K562 (cell line): ENCODE data around the gene SRBD1.

Source experiments
- YY1 ChIP-seq, 3 experiments: IDR thresholded peaks; 2 replicates each; pipeline ENCODE4 v1.6.1; 2011; ENCODE audit warnings: low read length in 2 of 3, mild to moderate bottlenecking in 2 of 3, moderate library complexity in 2 of 3, borderline replicate concordance in 1 of 3, control low read depth in 1 of 3, low read depth in 1 of 3; ENCODE audit not compliant: insufficient read depth in 3 of 3, insufficient replicate concordance in 2 of 3, control insufficient read depth in 1 of 3, insufficient read length in 1 of 3; ENCODE audit errors: extremely low read depth in 1 of 3
- ZNF232 ChIP-seq: sonication (generic); formaldehyde crosslinking; IDR thresholded peaks from 2 replicates; pipeline ENCODE4 v1.8.0; 2022; ENCODE audit warnings: mild to moderate bottlenecking, missing genetic modification reagents

DNA sequence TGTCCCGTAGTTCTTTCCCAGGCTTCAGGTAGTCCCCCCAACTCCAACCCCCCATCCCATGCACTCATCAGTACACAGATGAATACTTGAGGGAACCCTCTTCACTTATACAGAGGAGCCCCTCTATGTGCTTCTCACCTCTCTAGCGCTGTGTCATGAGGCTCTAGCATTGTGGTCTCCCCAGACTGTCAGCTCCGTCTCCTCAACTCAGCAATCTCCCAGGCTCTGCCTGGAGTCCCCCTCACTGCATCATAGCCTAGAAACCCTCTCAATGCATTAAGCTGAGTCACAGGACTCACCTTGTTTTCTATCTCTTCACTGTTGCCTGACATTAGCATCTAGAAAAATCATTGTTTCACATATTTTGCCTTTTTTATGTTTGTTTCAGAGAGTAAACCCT lies 20.3 kb upstream of the SRBD1 start:
- TF ChIP-seq ZNF232 (CRISPR knock-in tag) (no peak), YY1 (IDR thresholded peaks at IDR 0.05; ENCODE audit: borderline replicate concordance in 1 of 3, control insufficient read depth in 1 of 3, extremely low read depth in 1 of 3, insufficient read depth in 3 of 3, insufficient read length in 1 of 3, insufficient replicate concordance in 2 of 3, low read depth in 1 of 3, low read length in 2 of 3) (no peak)
